ENCODE results near the gene RASD2.
"Not testable (repeated sequence)": the region's sequence is repeated elsewhere in the genome, so short reads cannot be mapped to it uniquely, and the experiment has no call there.

RASD2 gene

DNA sequence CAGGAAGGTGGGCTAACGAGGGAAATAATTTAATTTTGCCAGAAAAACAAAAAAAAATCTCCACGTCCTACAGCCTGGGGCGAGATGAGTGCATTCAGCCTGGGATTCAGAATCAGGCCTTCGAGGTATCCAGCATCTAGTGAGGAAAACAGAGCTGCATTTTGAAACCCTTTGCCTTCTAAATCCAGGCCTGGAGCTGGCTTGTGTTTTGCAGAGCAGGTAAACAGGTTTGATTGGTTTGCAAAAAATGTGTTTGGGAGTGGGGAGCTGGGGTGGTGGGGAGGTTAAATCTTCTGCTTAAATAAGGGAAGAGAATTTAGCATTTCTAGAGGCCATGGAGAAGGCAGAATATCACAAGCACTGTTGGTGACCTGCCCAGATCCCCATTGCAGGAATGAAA, 29.7 kb upstream of the RASD2 start:
- DNase-seq (ENCODE audit: low read depth): no peak
- no peak overlapping the region for H3K4me3 ChIP-seq (ENCODE audit: low read length)
- TF ChIP-seq, protein P1, sequence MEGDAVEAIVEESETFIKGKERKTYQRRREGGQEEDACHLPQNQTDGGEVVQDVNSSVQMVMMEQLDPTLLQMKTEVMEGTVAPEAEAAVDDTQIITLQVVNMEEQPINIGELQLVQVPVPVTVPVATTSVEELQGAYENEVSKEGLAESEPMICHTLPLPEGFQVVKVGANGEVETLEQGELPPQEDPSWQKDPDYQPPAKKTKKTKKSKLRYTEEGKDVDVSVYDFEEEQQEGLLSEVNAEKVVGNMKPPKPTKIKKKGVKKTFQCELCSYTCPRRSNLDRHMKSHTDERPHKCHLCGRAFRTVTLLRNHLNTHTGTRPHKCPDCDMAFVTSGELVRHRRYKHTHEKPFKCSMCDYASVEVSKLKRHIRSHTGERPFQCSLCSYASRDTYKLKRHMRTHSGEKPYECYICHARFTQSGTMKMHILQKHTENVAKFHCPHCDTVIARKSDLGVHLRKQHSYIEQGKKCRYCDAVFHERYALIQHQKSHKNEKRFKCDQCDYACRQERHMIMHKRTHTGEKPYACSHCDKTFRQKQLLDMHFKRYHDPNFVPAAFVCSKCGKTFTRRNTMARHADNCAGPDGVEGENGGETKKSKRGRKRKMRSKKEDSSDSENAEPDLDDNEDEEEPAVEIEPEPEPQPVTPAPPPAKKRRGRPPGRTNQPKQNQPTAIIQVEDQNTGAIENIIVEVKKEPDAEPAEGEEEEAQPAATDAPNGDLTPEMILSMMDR (conservative IDR thresholded peaks at IDR 0.05; ENCODE audit: low read length): no peak

DNA sequence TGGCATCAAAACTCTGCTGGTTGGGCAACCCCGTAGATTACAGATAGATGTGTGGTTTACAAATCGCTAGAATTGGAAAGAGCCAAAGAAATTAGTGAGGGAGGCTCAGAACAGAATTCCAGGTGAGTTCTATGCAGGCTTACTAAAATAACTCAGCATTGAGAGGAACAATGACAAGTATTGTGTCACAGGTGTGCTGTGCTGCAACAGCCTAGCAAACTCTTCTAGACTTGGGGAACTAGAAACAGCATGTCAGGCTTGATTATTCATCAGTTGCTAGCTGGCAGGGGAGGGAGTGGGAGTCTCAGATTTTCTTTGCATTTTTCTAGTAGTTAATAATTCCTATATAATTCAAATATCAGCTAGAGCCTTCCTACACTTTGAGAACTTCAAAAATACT, 26.3 kb upstream of the RASD2 start:
- DNase-seq (ENCODE audit: low read depth): no peak

DNA sequence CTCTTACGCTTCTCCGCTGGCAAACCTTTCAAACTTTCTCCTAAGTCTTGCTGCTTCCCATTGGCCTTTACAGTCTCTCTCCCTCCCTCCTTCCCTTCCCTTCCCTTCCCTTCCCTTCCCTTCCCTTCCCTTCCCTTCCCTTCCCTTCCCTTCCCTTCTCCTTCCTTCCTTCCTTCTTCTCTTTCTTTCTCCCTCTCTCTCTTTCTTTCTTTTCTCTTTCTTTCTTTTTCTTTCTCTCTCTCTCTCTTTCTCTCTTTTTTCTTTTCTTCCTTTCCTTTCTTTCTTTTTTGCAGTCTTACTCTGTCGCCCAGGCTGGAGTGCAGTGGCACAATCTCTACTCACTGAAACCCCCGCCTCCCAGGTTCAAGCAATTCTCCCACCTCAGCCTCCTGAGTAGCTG, 24.7 kb upstream of the RASD2 start:
- H3K4me3 ChIP-seq (ENCODE audit: low read length); DNase-seq (ENCODE audit: low read depth): not testable (repeated sequence)

More for the DNA sequence above, 26.3 kb upstream of the RASD2 start:
- TF ChIP-seq, protein P1 (conservative IDR thresholded peaks at IDR 0.05; ENCODE audit: low read length): no peak
- H3K4me3 ChIP-seq (ENCODE audit: low read length): no peak overlapping the region

- TF ChIP-seq, protein P1 (conservative IDR thresholded peaks at IDR 0.05; ENCODE audit: low read length): no peak
- no peak overlapping the region for H3K4me3 ChIP-seq (ENCODE audit: low read length)
- DNase-seq (ENCODE audit: low read depth): no peak
These were observed 23.9 kb upstream of the RASD2 start for GRCh38 chr22:35516723-35517122.

GRCh38 chr22:35517207-35517606, 23.4 kb upstream of the RASD2 start:
- TF ChIP-seq, protein P1 (conservative IDR thresholded peaks at IDR 0.05; ENCODE audit: low read length): no peak
- no peak for DNase-seq (ENCODE audit: low read depth)
- no peak overlapping the region for H3K4me3 ChIP-seq (ENCODE audit: low read length)

DNA sequence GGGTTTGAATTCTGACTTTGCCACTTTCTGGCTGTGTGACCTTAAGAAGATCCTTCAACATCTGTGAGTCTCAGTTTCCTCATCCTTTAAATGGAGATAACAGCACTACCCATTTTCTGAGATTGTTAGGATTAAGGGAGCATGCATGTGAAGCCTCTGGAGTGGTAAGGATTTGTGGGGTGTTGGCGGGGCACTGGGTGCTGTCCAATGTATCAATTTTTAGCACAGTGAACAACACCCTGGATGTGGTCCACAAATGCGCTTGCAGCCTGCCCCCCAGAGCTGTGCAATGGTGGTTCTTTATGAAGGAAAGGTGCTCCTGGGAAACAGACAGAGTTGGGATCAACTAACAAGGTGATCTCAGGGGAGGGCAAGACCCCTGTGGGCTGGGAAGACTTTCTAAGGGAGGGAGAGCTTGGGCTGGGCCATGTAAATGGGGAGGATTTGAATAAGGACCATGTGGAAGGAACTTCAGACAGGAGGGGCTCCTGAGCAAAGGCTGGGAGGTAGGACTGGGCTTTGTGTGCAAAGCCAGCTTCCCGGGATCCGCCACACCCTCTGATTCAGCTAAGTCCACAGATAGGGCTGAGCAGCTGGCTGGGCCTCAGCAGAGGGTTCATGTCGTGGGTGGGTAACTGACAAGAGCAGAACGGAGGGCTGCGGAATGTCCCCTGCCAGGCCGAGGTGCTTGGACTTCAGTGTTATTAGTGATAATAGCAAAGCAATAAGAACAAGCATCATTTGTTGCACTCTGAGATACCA, 22.7 kb upstream of the RASD2 start:
- TF ChIP-seq, protein P1 (conservative IDR thresholded peaks at IDR 0.05; ENCODE audit: low read length): no peak
- no peak overlapping the region for H3K4me3 ChIP-seq (ENCODE audit: low read length)
- DNase-seq (ENCODE audit: low read depth): no peak

GRCh38 chr22:35518811-35519210, 21.8 kb upstream of the RASD2 start:
- H3K4me3 ChIP-seq (ENCODE audit: low read length): no peak overlapping the region
- TF ChIP-seq, protein P1 (conservative IDR thresholded peaks at IDR 0.05; ENCODE audit: low read length): no peak
- no peak for DNase-seq (ENCODE audit: low read depth)
